GM21737 (cell line): ENCODE results near the gene NEK6.

Experiments used
- ATAC-seq: cut with Tn5 transposase; IDR thresholded peaks from one replicate; pipeline ENCODE4 v1.9.1; 2021; ENCODE audit warnings: mild to moderate bottlenecking, moderate library complexity; ENCODE audit not compliant: unreplicated experiment

The NEK6 gene

DNA sequence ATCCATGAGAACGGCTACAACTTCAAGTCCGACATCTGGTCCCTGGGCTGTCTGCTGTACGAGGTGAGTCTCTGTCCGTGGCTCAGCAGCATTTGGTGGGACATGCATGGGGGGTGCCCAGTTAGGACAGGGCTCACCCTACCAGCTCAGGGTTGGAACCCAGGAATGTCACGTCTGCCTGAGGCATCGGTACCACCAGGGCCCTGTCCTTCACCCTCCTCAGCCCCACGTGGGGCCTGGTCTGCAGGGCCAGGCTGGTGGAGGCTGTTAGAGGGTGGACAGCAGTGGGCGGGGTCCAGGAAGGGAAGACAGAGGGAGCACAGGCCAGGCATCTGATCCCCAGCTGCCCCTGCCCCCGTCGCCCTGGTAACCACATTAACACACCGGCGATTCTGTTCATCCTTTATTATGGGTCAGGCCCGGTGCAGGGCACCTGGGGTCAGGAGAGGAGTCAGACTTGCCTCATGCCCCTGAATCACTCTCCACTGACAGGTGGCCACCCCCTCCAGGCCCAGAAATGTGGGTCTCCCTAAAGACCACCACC lies 81.9 kb downstream of the NEK6 start:
- ATAC-seq: no peak

GRCh38 chr9:124340219-124341069 lies 82.7 kb downstream of the NEK6 start:
- no peak for ATAC-seq

DNA sequence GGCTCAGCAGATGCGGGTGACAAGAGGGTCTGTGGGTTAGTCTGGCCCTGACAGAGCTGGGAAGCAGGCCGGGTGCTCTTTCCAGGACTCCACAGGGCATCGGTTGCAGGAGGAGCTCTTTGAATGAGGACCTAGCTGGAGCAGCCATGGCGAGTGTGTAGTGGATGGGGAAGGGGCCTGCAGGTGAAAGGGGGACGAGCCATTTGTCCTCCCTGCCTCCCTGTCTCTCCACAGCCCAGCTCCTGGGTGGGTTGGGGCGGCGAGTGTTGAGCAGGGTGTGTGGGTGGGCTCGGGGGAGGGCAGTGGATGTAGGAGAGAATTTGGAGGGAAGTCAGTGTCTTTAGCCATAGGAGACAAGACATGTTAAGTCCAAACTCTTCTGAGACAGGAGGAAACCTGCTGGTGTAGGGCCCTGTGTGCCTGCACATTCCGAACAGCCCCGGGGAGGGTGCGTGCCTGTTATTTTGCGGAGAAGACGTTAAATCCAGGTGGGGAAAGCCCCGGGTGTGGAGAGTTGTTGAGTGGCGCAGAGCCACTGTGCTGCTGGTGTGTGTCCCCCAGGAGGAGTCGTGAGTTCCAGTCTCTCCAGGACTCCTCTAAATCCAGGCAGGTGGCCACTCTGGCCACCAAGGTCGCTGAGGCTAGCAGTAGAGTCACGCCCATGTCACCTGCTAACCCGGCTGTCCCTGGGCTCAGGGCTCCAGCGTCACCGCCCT lies 83.9 kb downstream of the NEK6 start:
- no peak for ATAC-seq

DNA sequence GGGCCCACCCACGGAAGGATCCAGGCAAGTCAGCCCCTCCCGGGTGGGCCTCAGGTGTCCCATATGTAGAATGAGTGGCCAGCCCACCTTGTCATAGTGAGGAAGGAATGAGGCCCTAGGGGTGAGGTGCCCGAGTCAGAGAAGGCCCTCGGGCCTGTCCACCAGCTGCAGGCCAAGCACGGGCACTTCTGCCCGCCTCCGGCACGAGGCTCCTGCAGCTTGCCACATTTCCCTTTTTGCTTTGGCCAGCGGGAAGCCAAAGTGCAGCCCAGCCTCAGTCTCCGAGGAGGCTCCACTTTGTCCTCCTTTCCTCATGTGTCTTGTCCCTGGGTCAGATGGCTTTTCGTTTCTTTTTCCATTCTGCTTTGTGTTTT lies 84.6 kb downstream of the NEK6 start:
- ATAC-seq: no peak

GRCh38 chr9:124342776-124343485 lies 85.2 kb downstream of the NEK6 start:
- no peak for ATAC-seq

- no peak for ATAC-seq
Measured at GRCh38 chr9:124343533-124344290, 86.0 kb downstream of the NEK6 start.

GRCh38 chr9:124344291-124345050 lies 86.7 kb downstream of the NEK6 start:
- no peak for ATAC-seq

DNA sequence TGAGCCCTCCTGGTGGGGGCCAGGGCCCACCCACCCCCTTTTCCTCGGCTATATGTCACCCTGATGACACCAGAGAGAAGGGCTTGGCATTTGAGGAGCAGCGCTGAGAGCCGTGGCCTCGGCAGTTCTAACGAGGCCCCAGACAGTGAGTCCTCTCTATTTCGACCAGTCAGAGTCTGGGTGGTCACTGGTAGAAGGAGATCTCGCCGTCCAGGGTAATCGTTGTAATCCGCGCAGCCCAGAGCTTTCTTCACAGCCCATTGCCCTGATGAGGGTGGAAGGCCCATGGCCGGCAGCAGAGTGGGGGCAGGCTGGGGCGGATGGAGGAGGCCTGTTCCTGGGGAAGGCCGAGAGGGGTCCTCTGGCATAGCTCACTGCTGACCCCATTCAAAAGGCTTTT lies 87.3 kb downstream of the NEK6 start:
- ATAC-seq: no peak

DNA sequence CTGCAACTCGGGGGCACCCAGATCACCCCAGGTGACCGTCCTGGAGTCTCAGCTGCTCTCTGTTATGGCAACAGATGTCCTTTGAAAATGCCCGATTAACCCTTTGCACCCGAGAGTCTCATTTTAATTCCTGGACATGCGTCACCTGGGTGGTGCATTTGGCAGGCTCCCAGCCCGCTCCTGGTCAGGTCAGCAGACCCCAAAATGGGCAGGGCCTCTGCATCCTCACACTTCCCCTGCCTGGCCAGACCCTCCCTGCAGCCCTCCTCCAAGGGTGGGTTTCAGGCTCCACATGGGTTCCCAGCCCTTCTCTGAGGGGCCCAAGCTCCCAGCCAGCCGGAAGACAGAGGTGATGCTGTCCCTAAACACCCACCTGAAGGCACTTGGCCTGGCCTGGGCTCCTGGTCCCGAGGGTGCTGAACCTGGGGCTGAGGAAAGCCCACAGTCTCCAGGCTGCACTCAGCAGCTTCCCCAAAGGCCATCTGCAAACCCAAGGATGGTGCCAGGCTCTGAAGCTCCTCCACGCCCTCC lies 88.1 kb downstream of the NEK6 start:
- no peak for ATAC-seq

DNA sequence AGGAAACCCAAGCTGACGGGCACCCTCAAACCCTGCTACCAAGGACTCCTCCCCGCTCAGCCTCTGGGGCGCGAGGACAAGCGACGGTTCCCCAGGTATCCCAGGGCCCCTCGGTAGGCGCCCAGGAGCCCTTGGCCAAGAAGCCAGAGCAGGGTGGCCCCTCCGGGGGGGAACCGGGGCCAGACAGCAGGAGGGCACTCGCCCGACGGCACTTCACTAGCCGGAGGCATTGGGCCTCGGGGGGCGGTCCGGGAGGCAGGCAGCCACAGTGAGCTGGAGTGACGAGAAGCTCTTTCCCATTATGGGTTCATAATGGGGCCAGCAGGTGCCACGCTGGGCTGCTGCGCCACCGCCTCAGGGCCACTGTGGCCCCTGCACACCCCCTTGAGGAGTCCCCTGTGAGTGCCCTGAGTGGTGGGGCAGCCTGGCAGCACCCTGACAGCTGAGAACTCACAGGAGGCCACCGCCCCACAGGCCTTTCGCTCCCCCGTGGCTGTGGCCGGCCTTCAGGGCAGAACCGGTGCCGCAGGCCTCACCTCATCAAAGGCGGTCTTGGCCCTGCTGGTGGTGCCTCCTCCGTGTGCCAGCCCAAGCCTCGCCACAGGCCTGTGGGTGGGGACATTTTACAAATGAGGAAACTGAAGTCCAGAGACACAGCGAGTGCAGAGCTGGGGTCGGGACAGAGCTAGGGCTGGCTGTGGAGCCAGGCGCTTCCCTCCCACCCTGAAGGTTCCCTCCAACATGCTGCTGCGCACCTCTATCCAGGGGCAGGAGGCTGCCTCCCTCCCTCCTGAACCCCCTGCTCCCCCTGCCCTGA lies 88.8 kb downstream of the NEK6 start:
- ATAC-seq: no peak

- ATAC-seq: no peak
Measured at GRCh38 chr9:124347206-124347967, 89.6 kb downstream of the NEK6 start.

DNA sequence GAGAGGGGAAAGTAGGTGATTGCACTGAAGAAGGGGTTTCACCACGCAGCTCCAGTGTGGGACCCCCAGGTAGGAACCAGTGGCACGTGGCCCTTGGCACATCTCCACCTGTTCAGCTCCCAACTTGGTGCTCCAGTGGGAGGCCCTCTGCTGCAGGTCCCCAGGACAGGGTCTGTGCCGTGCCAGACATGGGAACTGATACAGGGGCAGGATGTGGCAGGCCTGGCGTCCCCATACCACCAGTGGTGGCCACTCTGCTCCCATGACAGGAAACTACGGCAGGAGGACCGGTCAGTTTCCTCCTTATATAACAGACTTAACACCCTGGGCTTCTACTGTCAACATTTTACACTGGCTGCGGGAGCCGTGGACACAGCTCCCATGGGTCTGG lies 90.2 kb downstream of the NEK6 start:
- no peak for ATAC-seq

DNA sequence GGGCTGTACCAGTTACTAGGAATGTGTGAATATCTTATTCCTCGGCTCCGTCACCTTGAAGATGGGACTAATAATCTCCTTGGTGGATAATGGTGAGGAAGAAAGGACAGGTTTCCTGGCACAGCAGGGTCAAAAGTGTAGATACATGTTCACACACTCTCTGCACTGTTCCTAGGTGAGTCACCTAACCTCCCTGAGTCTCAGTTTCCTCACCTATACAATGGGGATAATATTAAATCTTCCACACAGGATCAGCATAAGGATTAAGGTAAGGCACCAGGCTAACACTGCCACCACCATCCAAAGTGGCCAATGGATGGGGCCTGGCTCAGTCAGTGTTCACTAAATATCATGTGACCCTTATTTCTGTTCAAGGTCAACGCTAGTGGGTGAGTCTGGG lies 90.6 kb downstream of the NEK6 start:
- no peak for ATAC-seq

DNA sequence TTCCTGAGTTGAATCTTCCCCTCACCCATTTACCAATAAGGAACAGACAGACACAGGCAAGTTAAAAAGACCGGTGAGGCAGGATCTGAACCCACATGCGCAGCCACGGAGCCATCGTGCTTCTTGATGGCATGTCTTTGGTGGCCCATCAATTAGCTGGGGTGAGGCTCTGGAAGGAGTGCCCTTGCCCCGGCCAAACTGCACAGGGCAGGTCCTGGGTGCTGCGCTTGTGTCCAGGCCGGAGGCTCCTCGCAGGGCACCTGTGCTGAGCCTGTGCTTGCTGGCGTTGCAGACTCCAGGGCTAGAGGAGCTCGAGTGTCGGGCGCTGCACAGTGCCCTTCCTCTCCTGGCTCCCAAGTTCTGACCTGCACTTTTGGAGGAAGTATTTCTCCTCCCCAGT lies 91.1 kb downstream of the NEK6 start:
- ATAC-seq: no peak

DNA sequence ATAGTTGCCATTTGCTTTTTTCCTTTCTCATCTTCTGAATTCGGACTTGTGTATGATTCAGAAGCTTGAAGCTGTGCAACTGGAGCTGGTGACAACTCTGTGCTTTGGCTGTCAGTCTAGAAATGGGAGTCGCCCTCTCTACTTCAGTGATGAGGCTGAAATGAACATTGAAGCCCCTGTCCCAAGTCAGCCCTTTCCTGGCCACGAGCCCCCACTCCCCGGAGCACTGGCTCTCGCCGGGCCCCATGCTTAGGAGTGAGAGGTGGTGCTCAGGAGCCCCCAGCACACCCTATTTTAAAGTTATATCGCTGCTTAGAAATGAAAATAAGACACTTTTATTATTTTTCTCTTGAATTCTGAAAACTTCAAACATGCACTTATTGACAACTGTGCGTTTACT lies 91.5 kb downstream of the NEK6 start:
- no peak for ATAC-seq

DNA sequence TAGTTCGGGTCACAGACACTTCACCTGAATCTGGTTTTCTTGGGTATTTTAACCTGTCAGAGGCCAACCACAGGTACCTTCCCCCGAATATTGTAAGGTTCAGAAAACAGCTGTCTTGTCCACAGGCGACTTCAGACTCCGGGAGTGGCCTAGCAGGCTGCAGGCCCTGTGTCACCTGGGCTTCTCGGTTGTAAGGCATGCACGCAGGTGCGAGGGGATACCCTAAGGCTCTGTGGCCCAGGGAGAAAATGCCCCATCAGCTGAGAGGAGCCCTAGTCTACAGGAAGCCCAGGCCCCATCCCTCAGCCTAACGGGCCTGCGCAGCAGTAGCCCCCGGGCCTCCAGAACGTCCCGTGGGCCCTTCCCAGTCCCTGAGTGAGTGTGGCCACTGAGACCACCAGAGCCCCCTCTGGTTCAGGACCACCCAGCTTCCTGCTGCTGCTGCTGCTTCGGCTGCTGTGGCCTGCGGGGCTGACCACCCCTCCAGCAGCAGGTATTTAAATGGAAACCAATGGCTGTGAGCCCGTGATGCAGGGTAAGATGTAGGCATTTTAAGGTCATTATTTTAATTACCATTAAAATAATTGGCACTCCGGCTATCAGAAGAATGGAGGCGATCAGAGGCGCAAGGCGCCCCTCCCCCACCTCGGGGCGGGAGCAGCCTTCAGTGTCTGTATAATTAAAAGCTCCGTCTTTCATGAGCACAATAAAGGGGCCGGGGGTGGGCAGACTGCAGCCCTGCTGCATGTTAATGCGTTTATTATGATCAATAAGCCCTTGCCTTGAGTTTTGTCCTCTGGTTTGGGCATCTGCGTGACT lies 92.1 kb downstream of the NEK6 start:
- no peak for ATAC-seq

GRCh38 chr9:124350494-124351263 lies 92.9 kb downstream of the NEK6 start:
- no peak for ATAC-seq
